Suprapubic skin (tissue), 4 donors: Measurements from ENCODE around the gene PRKCE. TPM values are rescaled to one million over a fixed set of nuclear protein-coding genes. Genes with fewer than 3 reads are reported as not detected.

Experiments
- DNase-seq, 2 donors: peaks; one replicate each; pipeline ENCODE4 v3.0.0-alpha.2; 2019; ENCODE audit warnings: low spot score in 2 of 2
- H3K27ac ChIP-seq: fragments of 200-600 bp; sonication (generic); one replicate; pipeline ENCODE4 v1.5.1; 2019
- H3K27me3 ChIP-seq: fragments of 200-600 bp; sonication (generic); one replicate; pipeline ENCODE4 v1.5.1; 2019
- H3K36me3 ChIP-seq: fragments of 200-600 bp; sonication (generic); one replicate; pipeline ENCODE4 v1.5.1; 2019
- H3K4me1 ChIP-seq: fragments of 200-600 bp; sonication (generic); one replicate; pipeline ENCODE4 v1.5.1; 2019
- H3K4me3 ChIP-seq: fragments of 200-600 bp; sonication (generic); one replicate; pipeline ENCODE4 v1.5.1; 2019; ENCODE audit warnings: mild to moderate bottlenecking
- H3K9me3 ChIP-seq: fragments of 200-600 bp; sonication (generic); one replicate; pipeline ENCODE4 v1.5.1; 2019
- EP300 ChIP-seq: sonication (generic); formaldehyde crosslinking; IDR thresholded peaks from one replicate; pipeline ENCODE4 v1.6.1; 2017; ENCODE audit warnings: antibody characterized with exemption
- POLR2A ChIP-seq, 2 donors: fragments of 450-650 bp; IDR thresholded peaks; one replicate each; pipeline ENCODE4 v1.6.1; 2017; ENCODE audit warnings: antibody characterized with exemption in 2 of 2, mild to moderate bottlenecking in 2 of 2, moderate library complexity in 2 of 2
- POLR2AphosphoS5 ChIP-seq, 3 donors: sonication (generic); formaldehyde crosslinking; IDR thresholded peaks; one replicate each; pipeline ENCODE4 v1.6.1; 2017; ENCODE audit warnings: antibody characterized with exemption in 3 of 3
- WGBS: methylation state at CpG from one replicate; pipeline ENCODE4 v1.1.5; 2018; 5-methylcytosine and 5-hydroxymethylcytosine counted together
- total RNA-seq, 4 donors: library from RNA; depleted of rRNA; stranded (reverse); fragments of >200 nt; gene quantifications; one replicate each; pipeline ENCODE4 v1.1.0, GENCODE V29; 2016
- TF ChIP-seq, protein P1 (sequence below), 2 donors: fragments of 200-600 bp in 1 of 2; fragments of 450-650 bp in 1 of 2; sonication (generic) in 1 of 2; IDR thresholded peaks; one replicate each; pipeline ENCODE4 v1.5.1; 2016 to 2019; ENCODE audit warnings: antibody characterized with exemption in 2 of 2, mild to moderate bottlenecking in 1 of 2, moderate library complexity in 1 of 2

Gene PRKCE
- total RNA-seq, 4 donors from 2014 or later, result 7.9 to 18.3 (median 12.5) TPM

DNA sequence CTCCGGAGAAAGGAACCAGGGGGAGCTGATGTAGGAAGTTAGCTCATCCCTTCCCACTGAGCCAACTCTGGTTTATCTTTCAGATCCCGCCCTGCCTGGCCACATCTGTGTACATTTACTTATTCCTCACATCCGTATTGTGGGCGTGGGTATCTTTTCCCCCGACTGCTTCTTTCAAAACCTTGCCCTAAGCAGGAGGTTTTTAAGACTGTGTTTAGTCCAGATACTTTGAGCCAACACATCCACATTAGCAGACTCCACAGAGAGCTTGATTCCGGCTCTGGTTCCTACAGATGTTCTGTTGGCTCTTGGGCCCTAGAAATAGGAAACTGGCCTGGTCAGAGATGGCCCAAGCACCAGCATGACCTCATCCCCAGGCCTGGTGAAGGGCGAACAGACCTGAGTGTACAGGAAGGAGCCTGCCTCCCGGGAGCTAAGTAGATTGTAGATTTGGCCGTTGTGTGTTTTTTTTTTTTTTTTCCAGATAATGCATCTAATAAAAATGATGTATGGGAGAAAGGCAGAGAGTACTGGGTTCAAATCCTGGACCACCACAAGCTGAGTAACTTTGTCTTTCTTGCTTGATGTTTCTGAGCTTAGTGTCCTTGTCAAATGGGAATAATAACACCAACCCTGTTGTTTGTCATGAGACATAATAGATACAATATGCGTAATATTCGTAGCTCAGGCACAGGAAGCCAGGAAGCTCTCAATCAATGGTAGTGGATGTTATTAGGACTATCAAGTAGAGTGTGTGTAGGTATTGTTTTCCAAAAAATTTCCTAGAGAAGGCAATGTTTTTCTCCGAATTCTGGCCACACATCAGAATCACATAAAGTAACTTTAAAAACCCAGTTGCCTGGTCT is 92.3 kb downstream of the PRKCE start:
- Histone ChIP-seq H3K27me3 (no peaks in the 10 kb centered on the region), H3K4me3 (no peak overlapping the region), H3K4me1 (peaks cover 51% of the 10 kb centered on the region), H3K36me3 (no peaks in the 10 kb centered on the region), H3K27ac (peak overlapping the region; percentile 77), H3K9me3 (peaks cover 2% of the 10 kb centered on the region)
- DNase-seq, result peak in 1 of 2 donors; percentile 73
- TF ChIP-seq EP300 (no peak), POLR2A (IDR thresholded peaks at IDR 0.05) (no peak), POLR2AphosphoS5 (IDR thresholded peaks at IDR 0.05) (no peak)
- TF ChIP-seq, protein P1, sequence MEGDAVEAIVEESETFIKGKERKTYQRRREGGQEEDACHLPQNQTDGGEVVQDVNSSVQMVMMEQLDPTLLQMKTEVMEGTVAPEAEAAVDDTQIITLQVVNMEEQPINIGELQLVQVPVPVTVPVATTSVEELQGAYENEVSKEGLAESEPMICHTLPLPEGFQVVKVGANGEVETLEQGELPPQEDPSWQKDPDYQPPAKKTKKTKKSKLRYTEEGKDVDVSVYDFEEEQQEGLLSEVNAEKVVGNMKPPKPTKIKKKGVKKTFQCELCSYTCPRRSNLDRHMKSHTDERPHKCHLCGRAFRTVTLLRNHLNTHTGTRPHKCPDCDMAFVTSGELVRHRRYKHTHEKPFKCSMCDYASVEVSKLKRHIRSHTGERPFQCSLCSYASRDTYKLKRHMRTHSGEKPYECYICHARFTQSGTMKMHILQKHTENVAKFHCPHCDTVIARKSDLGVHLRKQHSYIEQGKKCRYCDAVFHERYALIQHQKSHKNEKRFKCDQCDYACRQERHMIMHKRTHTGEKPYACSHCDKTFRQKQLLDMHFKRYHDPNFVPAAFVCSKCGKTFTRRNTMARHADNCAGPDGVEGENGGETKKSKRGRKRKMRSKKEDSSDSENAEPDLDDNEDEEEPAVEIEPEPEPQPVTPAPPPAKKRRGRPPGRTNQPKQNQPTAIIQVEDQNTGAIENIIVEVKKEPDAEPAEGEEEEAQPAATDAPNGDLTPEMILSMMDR (IDR thresholded peaks at IDR 0.05), result no peak
- 55% methylated on average over 12 of the region's 12 CpGs for WGBS

DNA sequence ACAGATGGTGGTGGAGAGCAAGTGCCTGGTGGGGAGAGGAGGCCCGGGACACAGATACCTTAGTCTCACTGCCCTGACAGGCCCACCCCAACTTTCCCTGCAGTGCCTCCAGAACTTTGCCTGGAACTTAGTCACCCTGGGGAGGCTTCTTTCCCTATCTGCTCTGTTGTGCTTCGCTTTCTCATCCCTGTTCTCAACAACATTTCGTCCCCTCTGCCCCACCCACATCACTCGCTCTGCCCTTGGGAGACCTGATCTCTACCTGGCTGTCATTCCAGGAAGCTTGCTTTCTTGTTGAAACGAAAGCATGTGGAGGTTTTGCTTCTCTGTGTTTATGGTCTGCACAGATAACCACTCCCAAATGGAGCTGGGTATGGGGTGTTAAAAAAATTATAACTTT is 93.8 kb downstream of the PRKCE start:
- Histone ChIP-seq H3K36me3 (no peaks in the 10 kb centered on the region), H3K4me1 (peaks cover 51% of the 10 kb centered on the region), H3K9me3 (peaks cover 2% of the 10 kb centered on the region), H3K4me3 (no peak overlapping the region), H3K27ac (peak overlapping the region; percentile 60), H3K27me3 (no peaks in the 10 kb centered on the region)
- DNase-seq, result no peak
- TF ChIP-seq, protein P1 (IDR thresholded peaks at IDR 0.05), result no peak
- TF ChIP-seq POLR2AphosphoS5 (IDR thresholded peaks at IDR 0.05) (no peak), EP300 (no peak), POLR2A (IDR thresholded peaks at IDR 0.05) (no peak)
- WGBS, result 55% methylated on average over 5 of the region's 5 CpGs

DNA sequence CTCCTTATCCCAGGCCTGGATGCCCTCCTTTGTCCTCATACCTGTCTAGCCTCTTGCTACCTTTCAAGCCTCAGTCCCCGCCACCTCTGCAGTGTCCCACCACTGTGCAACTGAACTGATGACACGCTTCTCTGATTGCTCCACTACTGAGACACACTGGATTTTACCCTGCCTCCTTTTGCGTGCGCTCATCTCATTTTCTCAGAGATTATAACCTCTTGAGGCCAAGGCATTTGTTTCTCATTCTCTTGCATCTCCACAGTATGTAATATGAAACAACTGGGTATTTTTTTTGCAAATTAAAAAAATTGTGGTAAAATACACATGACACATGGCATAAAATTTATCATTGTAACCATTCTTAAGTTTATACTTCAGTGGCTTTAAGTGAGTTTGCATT is 95.4 kb downstream of the PRKCE start:
- TF ChIP-seq POLR2A (IDR thresholded peaks at IDR 0.05), result no peak
- TF ChIP-seq, protein P1 (IDR thresholded peaks at IDR 0.05), result no peak
- TF ChIP-seq EP300, result no peak

DNA sequence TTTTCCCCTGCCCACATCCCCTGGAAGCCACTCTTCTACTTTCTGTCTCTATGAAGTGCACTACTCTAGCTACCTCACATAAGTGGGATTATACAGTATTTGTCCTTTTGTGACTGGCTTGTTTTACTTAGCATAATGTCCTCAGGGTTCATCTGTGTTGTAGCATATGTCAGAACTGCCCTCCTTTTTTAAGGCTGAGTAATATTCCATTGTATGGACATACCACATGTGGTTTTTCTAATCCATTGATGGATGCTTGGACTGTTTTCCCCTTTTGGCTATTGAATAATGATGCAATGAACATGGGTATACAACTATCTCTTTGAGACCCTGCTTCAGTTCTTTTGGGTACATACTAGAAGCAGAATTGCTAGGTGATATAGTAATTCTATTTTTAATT is 95.9 kb downstream of the PRKCE start:
- no peak overlapping the region for H3K27ac ChIP-seq
- no peak for DNase-seq
- no peaks in the 10 kb centered on the region for H3K27me3 ChIP-seq
- TF ChIP-seq EP300 (no peak), POLR2AphosphoS5 (IDR thresholded peaks at IDR 0.05) (no peak), POLR2A (IDR thresholded peaks at IDR 0.05) (no peak)
- TF ChIP-seq, protein P1 (IDR thresholded peaks at IDR 0.05), result no peak
- H3K36me3 ChIP-seq, result no peaks in the 10 kb centered on the region
- H3K9me3 ChIP-seq, result peaks cover 2% of the 10 kb centered on the region
- H3K4me1 ChIP-seq, result peaks cover 43% of the 10 kb centered on the region
- no peak overlapping the region for H3K4me3 ChIP-seq

More for the DNA sequence above, 95.4 kb downstream of the PRKCE start:
- 91% methylated on average over 4 of the region's 4 CpGs for WGBS
- no peak for DNase-seq
- Histone ChIP-seq H3K4me3 (no peak overlapping the region), H3K36me3 (no peaks in the 10 kb centered on the region), H3K27me3 (no peaks in the 10 kb centered on the region), H3K9me3 (peaks cover 2% of the 10 kb centered on the region), H3K4me1 (peaks cover 43% of the 10 kb centered on the region), H3K27ac (peak overlapping the region; percentile 60)

DNA sequence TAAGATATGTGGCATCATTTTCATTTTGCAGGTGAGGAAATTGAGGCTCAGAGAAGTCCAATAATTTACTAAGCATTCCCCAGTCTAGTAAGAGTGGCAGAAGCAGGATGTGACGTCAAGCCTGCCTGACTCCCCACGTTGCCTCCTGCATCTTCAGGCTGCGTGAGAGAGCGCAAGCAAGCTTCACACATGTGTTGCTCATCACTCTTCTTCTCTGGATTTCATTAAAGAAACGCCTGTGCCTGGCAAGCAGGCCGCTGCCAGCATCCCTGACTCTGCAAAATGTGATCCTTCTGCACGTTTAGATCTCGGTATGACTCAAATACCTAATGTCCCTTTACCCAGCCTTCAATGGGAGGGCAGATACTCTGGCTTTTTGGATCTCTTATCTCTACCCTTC is 96.8 kb downstream of the PRKCE start:
- peak overlapping the region; percentile 62 for H3K27ac ChIP-seq
- TF ChIP-seq POLR2A (IDR thresholded peaks at IDR 0.05) (no peak), POLR2AphosphoS5 (IDR thresholded peaks at IDR 0.05) (peak in 2 of 3 donors; percentile 42 to 44), EP300 (no peak)
- TF ChIP-seq, protein P1 (IDR thresholded peaks at IDR 0.05), result no peak
- peaks cover 38% of the 10 kb centered on the region for H3K4me1 ChIP-seq
- H3K36me3 ChIP-seq, result no peaks in the 10 kb centered on the region
- 52% methylated on average over 8 of the region's 8 CpGs for WGBS
- H3K4me3 ChIP-seq, result no peak overlapping the region
- no peaks in the 10 kb centered on the region for H3K27me3 ChIP-seq
- DNase-seq, result peak in 1 of 2 donors; percentile 74
- peaks cover 2% of the 10 kb centered on the region for H3K9me3 ChIP-seq
